HG02852 (cell line): ENCODE results near the gene HTT.

Experiments used
- ATAC-seq: cut with Tn5 transposase; IDR thresholded peaks from one replicate; pipeline ENCODE4 v1.9.1; 2021; ENCODE audit warnings: mild to moderate bottlenecking, moderate library complexity; ENCODE audit not compliant: unreplicated experiment

Gene HTT

DNA sequence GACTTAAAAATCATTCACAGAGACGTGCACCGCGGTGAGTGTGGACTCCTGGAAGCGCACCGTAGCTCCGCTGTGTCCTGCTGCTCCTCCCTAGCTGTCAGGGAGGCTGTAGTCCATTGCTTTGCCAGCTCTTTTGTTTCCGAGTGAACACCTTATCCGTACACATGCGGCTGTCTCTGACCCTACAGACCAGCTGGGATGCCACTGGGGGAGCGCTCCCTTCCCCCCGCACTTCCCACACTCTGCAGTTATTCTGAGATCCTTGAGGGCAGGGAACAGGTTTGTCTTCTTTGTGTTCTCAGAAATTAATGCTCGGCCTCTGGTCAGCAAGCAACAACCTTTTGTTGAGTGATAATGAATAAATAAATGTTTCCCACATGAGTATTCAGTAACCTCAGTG, 140.8 kb downstream of the HTT start:
- ATAC-seq, result no peak

DNA sequence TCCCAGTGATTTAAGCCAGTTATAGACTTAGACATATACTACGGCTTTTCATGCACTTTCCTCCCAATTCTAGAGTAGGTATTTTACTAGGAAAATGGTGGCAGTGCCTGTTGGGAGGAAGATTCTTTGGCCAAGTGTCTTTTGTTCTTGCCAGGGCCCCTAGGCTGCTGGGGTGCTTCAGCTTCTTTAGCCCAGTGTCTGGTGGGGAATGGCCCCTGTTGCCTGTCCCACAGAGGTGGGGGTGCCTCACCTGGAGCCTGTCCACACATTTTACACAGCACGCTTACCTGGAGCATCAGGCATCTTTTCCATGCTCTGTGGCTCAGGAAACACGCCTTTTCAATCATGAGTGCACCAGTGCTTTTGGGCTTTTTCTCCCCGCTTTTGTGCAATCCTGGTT, 141.3 kb downstream of the HTT start:
- no peak for ATAC-seq

DNA sequence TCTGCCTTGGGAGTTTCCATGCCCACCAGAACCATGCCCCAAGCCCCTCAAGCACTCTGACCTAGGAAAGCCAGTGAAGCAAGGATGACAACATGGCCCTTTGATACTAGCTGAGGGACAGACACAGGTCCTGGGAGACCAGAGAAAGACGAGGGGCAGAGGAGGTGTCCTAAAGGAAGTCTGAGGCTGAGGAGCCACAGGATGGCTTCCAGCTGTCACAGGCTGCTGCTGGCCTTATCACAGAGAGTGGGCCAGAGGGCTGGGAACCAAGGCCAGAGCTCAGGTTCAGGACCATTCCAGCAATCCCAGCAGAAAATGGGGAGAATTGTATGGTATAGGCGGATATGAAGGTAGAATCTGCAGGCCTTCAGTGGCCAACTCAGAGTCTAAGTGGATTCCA, 142.8 kb downstream of the HTT start:
- no peak for ATAC-seq

DNA sequence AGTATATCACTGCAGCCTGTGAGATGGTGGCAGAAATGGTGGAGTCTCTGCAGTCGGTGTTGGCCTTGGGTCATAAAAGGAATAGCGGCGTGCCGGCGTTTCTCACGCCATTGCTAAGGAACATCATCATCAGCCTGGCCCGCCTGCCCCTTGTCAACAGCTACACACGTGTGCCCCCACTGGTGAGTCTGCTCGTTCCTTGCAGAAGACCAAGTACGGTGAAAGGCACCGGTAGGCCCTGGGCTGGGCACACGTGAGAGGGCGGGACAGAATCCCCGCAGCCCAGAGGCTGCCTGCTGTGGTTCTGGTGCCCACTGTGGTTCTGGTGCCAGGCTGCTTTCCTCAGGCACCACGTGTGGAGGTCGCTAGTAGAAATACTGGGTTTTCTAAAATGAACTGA, 143.3 kb downstream of the HTT start:
- no peak for ATAC-seq

DNA sequence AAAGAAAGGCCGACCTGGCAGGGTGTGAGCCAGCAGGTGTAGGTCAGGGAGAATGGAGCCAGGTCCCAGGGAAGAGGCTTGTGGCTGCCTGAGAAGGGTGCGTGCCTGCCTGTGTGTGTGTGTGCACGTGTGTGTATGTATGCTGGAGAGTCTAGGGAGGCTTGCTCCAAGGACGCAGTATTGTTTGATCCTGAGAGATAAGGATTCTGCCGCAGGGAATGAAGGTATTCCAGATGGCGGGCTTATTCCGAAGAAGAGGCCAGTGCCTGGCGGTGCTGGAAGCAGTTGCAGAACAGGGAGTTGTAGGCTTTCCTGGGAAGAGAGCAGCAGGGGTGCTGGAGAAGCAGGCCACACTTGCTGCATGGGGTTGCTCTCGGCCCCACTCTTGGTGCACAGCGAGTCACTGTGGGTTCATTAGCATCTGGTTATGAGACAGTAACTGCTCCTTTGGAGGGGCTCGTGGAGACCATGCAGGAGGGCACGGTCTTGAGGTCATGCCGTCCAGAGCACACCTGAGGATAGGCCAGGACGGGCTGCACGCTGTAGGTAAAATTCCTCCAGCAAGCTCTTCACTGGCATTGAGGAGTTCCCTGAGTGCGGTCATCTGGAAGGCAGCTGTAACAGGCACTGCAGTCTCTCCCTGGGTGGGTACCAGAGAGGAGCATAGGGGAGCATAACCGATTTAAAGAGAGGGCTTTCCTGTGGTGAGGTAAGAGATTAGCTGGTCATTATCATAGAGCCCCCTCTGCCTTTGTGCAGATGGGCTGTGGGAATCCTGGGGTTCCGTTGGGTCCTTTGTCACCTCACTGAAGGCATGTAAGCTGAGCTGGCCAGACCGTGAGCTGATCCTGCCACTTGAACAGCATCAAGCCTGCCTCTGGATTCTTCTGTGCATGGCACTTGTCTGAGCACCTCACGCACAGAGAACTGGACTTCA, 144.6 kb downstream of the HTT start:
- no peak for ATAC-seq

DNA sequence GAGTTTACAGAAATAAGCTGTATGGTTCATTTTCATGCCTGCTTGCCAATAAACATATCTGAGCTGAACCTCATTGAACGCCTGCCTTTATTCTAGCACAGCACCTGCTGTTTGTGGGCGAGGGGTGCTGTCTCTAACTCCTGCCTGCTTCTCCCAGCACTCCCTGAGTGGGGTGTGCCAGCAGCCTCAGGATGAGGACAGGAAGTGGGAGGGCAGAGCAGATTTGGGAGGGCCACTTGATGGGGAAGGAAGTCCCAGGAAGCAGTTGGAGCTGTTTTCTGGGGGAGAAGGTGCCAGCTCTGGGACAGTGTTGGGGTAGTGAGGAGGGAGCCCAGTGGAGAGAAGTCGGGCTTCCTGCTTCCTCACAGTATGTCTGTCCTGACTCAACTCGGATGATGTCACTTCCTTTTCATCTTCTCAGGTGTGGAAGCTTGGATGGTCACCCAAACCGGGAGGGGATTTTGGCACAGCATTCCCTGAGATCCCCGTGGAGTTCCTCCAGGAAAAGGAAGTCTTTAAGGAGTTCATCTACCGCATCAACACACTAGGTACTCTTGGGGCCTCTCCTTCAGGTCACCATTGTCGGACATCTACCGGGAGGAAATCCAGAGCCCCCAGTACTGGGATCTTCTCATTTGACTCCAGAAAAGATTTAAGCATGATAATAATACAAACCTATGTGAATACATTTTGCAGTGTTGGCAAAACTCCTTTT, 145.4 kb downstream of the HTT start:
- ATAC-seq, result no peak

DNA sequence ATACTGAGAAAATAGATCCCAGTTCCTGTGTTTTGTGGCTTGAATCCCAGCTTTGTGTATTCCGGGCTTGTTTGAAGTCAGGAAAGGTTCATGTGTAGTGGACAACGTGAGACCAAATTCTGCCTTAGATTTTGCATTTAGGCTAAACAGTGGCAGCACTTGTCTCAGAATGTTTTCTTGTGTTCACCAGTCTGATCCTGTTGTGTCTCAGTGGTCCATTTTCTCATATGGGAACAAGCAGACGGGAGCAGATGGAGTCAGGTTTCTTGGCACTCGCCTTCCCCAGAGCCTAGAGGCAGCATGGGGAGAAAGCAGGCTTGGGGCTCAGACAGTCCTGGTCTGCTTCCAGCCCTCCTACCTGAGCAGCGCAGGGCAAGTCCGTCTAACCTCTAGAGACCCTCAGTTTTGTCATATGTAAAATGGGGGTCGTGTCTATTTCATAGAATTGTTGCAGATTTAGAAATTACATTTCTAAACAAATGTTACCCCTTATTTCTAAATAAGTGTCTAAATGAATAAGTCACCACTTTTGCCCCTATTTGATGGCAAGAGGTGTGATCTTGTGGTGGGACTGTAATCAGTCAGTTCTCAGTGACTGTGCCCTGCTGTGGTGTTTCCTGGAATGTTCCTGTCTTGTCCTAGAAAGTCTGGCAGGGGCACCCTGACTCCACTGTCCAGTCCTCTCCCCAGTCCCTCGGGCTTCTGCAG, 146.1 kb downstream of the HTT start:
- no peak for ATAC-seq

DNA sequence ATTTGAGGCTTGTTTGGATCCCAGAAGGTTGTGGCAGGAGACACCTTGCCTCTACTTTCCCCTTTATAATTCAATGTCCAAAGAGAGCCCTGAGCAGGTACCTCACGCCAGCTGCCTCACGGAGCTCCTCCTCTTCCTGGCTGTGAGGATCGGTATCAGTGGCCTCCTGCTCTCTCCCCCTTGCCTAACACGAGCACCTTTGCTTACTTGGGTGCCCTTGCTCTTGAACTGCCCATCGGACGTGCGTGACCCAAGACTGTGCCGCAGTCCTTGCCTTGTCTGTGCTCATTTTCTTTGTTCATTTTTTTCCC, 146.7 kb downstream of the HTT start:
- no peak for ATAC-seq

DNA sequence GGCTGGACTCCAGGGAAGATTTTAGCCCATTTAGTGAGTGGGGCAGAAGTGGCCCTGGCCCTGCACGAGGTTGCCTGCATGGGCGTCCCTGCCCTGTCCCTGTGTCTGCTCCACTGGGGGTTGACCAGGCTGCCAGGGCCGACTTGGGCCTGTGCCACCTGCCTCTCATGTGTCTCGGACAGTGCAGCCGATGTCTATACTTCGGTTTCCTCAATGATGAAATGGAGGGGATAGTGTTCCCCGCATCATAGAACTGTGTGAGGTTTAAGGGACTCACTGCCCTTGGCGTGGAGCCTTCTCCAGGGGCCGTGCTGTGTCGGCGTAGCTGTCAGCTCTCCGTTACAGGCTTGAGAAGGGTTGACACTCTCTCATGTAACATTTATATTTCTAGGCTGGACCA, 147.5 kb downstream of the HTT start:
- no peak for ATAC-seq

DNA sequence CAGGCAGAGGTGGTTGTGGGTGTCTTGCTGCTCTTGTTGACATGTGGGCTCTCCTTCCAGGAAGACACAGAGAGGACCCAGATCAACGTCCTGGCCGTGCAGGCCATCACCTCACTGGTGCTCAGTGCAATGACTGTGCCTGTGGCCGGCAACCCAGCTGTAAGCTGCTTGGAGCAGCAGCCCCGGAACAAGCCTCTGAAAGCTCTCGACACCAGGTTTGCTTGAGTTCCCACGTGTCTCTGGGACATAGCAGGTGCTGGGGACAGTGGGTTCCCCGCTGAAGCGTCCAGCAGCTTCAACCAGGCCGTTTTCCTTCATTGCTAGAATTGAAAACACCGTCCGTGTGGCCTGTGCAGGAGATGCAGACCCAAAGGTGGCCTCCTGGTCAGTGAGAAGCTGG, 148.9 kb downstream of the HTT start:
- ATAC-seq, result no peak

DNA sequence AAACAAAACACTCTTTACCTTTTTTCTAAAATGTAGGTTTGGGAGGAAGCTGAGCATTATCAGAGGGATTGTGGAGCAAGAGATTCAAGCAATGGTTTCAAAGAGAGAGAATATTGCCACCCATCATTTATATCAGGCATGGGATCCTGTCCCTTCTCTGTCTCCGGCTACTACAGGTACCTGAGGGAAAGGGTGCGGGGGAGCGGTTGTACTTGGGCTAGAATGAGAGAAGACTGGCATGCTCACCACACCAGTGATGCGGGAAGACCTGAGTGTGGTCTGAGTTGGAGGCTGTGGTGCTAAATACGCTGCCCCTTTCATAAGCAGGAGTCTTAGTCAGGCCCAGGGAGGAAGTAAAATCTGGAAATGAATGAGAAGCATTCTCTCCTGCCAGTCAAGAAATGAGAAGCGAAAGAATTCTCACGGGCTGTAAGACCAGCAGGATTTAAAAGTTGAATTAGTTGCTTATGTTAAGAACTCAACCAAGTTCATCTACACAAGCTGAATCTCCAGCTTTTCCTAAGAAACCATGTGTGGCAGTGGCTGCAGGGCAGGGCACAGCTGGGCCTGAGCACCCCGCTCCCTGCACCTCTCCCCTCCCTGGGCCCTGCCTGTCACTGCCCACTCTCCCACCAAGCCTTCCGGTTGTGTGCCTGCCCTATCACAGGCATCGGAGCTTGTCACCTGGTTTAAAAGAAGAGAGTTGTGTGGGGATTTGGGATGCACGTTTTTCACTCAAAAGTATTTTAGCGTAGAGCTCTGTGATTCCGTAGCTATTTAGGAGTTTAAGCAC, 149.7 kb downstream of the HTT start:
- ATAC-seq, result no peak

DNA sequence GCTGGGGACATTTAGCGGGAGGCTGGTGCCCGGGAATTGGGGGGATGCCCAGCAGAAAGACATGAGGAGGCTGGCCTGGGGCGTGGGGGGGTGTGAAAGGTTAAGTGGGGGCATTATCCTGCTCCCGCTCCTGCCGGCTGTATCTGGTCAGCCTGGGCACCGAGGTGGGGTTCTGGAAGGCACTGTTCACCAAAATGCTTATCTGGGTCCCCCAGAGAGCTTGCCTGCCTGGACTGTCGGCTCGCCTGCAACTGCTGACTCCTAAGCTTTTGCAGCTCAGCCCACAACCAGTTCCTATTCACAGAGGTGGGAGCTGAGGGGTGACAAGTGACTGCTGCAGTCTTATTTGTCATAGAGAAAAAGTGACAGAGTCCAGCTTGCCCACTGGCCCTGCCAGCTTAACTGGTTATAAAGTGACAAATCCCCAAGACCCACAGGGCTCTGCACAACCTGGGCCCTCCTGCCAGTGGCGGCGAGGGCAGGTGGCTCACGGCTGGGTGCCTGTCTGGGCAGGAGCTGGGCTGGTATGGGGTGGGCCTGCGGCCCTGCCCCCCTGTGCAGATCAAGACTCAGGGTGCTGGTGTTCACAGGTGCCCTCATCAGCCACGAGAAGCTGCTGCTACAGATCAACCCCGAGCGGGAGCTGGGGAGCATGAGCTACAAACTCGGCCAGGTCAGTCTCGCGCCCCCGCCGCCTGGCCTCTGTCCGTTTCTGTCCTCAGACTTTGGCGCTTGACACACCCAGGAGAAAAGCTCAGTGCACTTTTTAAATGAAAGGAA, 150.8 kb downstream of the HTT start:
- ATAC-seq, result no peak

DNA sequence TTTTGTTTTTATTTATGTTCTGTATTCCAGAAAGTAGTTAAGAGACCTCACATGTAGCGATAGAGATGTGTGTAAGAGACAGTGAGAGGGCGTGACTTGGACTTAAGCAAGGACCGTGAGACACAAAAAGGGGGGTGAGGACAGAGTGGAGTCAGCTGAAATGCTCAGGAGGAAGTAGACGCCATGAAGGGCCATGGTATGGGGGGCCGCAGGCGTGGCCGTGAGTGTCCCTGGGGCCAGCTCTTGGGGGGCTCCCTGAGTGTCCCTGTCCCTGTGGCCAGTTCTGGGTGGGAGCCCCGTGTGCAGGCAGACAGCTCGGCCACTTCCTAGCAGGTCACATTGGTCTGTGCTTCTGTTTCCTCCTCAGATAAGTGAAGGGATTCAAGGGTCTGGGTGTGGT, 151.5 kb downstream of the HTT start:
- no peak for ATAC-seq

DNA sequence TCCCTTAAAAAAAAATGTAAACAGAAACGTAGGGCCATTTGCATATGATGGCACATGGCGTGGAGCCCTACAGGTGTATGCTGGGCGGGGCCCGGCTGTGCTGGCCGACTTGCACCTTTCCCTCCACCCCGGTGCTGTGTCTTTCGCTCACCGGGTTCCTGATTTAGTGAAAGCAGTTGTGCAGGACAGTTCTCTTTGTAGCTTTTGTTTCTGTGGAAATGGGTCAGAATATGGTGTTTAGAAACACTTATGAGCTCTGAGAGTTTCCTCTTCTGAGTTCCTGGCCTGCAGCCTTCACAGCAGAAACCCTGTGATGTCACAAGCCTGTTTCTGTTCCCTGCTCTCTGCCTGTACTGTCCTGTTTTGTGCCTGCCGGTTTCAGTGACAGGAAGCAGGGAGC, 152.0 kb downstream of the HTT start:
- ATAC-seq, result no peak

DNA sequence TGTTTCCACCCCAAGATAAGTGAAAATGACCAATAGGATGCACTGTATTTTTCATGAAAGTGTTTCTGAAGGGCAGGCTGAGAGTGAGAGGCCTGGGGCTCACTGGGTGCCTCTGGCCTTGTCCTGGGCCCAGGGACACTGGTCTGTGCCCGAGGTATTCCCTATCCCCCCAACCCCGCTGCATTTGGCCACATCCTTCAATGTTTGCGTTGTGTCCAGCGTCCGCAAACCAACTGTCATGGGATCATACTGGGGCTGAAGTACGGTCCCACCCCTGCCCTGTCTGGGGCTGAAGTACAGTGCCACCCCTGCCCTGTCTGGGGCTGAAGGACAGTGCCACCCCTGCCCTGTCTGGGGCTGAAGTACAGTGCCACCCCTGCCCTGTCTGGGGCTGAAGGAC, 152.5 kb downstream of the HTT start:
- no peak for ATAC-seq

DNA sequence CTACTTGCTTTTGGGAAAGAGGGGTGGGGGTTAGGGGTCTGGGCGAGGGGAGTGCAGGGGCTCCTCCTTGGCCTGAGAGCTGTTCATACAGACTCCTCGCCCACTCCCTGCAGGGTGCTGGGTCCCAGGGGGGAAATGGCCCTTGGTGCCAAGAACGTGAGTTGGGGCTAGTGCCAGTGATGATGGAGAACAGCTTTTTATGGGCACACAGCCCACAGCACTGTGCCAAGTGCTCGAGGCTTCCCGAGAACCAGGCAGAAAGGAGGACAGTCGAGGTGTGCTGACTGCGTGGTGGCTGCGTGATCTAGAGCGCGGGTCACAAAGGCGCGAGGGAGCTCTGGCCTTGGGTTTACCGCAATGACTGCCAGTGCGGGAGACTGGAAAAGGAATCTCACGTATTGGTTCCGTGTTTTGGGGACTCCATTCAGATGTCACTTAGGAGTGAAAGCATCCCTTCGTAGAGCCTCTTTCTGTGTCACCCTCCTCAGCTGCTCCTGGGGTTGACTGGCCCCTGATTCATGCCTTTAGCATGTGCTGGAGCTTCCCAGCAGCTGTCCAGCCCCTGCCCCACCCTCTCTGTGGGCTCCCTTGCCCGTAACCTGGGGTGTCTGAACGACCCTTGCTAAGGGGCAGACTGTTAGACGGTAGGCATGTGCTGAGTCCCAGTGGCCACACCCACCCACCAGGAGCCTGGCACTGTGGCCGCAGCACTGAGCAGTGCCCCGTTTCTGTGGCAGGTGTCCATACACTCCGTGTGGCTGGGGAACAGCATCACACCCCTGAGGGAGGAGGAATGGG, 153.6 kb downstream of the HTT start:
- no peak for ATAC-seq

DNA sequence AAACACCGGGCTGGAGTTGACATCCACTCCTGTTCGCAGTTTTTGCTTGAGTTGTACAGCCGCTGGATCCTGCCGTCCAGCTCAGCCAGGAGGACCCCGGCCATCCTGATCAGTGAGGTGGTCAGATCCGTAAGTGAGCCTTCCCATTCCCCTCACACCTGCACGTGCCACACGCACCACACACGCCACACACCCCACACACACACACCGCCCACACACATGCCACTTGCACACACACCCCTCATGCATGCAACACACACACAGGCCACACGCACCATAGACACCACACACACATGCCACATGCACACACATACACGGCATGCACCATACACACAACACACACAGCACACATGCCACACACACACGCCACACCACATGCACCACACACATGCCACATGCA, 154.4 kb downstream of the HTT start:
- no peak for ATAC-seq

DNA sequence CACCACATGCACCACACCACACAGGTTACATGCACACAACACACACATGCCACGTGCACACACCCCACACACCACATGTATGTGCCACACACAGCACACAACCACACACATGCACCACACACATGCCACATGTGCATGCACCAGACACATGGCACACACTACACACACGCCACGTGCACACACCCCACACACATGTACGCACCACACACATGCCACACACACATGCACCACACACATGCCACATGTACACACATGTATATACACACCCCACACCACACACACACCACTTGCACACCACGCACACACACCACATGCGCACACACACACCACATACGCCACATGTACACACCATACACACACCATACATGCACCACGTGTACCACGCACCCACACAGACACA, 154.8 kb downstream of the HTT start:
- no peak for ATAC-seq

DNA sequence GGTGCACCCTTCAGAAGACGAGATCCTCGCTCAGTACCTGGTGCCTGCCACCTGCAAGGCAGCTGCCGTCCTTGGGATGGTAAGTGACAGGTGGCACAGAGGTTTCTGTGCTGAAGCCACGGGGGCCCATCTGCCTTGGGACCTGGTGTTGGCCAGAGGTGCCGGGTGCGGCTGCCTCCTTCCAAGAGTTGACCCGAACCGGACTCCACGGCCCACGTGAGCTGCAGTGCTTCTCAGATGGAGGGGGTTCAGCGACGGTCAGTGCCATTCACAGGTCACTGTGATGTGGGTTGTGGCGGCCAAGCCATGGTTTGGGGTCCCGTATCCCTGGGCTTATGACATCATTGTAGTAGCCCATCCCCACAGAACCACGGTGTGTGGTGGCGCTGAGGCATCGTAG, 155.5 kb downstream of the HTT start:
- no peak for ATAC-seq

DNA sequence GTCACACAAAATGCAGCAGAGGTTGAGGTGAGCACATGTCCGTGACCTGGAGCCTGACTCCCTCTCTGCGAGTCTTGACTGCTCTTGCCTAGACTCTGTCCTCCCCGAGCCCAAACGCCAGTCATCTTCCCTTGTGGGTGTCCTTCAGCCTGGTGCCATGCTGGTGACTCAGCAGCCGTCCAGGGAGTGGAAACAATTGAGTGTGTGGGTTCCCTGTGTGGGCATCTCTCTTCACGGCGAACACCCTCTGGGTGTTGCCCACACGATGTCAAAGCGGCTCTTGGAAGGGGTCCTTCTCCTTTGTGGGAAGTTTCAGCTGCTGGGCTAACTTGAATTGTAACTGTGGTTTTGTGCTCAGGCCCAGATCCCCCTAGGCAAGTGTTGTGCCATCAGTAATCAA, 157.0 kb downstream of the HTT start:
- no peak for ATAC-seq
